Activated T-cell treated with anti-CD3 and anti-CD28 coated beads, Interleukin-2, amount 50 U/mL, for 72 hours (primary cell): ENCODE data around the gene GPR142. TPM values are rescaled to one million over a fixed set of nuclear protein-coding genes. Genes with fewer than 3 reads are reported as not detected.
A peak's percentile ranks its signal among the peaks of the same experiment; 100 is the strongest.

Experiments used
- ATAC-seq, 2 donors: fragments of 150-1000 bp; cut with Tn5 transposase; replicated peaks in 1 of 2; 2 replicates each; pipeline ENCODE4 v1.10.0; 2021; ENCODE audit warnings: moderate library complexity in 2 of 2, mild to moderate bottlenecking in 1 of 2
- DNase-seq, 2 donors: peaks; one replicate each; pipeline ENCODE4 v3.0.0; 2021 to 2022; ENCODE audit warnings: mixed read lengths in 1 of 2
- H3K27ac Mint-ChIP-seq: one replicate; pipeline ENCODE4 v1.8.0; 2022; ENCODE audit warnings: mild to moderate bottlenecking, moderate library complexity, mixed read lengths
- H3K27me3 Mint-ChIP-seq: one replicate; pipeline ENCODE4 v1.8.0; 2022; ENCODE audit warnings: low read depth, mixed read lengths
- H3K36me3 Mint-ChIP-seq, 2 donors: one replicate each; pipeline ENCODE4 v1.8.0; 2022; ENCODE audit warnings: mixed read lengths in 2 of 2, mild to moderate bottlenecking in 1 of 2; ENCODE audit not compliant: insufficient read depth in 2 of 2
- H3K4me1 Mint-ChIP-seq: one replicate; pipeline ENCODE4 v1.8.0; 2022; ENCODE audit warnings: low read depth, mixed read lengths
- H3K4me3 Mint-ChIP-seq, 2 donors: one replicate each; pipeline ENCODE4 v1.8.0; 2022; ENCODE audit warnings: mild to moderate bottlenecking in 2 of 2, mixed read lengths in 2 of 2, moderate library complexity in 2 of 2
- H3K9me3 Mint-ChIP-seq, 2 donors: one replicate each; pipeline ENCODE4 v1.8.0; 2022; ENCODE audit warnings: mixed read lengths in 2 of 2
- total RNA-seq, 2 donors: library from RNA; stranded (reverse); gene quantifications; one replicate each; pipeline ENCODE4 v1.2.3, GENCODE V29; 2022

GPR142 gene
- total RNA-seq, 2 donors from 2014 or later, result not detected

- no peak for DNase-seq
- no peak for ATAC-seq
- Mint-ChIP-seq H3K27me3 (no peaks in the 10 kb centered on the region), H3K4me1 (no peaks in the 10 kb centered on the region), H3K4me3 (no peak overlapping the region), H3K36me3 (no peaks in the 10 kb centered on the region), H3K9me3 (no peaks in the 10 kb centered on the region), H3K27ac (no peak overlapping the region)
These were observed 15.8 kb downstream of the GPR142 start for GRCh38 chr17:74383141-74383540.

GRCh38 chr17:74385201-74385600 lies 17.9 kb downstream of the GPR142 start:
- H3K27me3 Mint-ChIP-seq, result peaks cover 4% of the 10 kb centered on the region
- H3K36me3 Mint-ChIP-seq, result no peaks in the 10 kb centered on the region
- ATAC-seq, result no peak
- no peak overlapping the region for H3K4me3 Mint-ChIP-seq
- DNase-seq, result no peak
- no peaks in the 10 kb centered on the region for H3K4me1 Mint-ChIP-seq
- H3K27ac Mint-ChIP-seq, result no peak overlapping the region
- no peaks in the 10 kb centered on the region for H3K9me3 Mint-ChIP-seq

DNA sequence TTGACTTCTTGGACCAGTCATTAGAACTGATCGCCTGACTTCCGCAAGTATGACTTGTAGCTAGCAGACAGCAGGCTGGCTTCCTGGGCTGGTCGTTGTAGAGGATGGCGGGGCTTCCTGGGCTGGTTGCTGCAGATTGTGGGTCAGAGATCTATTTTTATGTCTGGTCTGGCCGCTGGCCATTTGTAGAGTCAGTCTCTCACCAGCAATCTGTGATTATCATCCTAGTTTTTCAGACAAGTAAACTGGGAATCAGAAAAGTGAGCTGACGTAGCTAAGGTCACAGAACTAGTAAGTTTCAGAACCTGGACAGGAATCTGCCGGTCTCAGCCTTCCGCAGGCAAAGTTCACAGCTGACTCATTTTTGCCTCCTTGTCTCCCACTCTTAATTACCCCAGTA lies 19.1 kb downstream of the GPR142 start:
- no peak overlapping the region for H3K4me3 Mint-ChIP-seq
- H3K9me3 Mint-ChIP-seq, result no peaks in the 10 kb centered on the region
- DNase-seq (no peak), ATAC-seq (no peak)
- no peak overlapping the region for H3K27ac Mint-ChIP-seq
- H3K27me3 Mint-ChIP-seq, result peaks cover 6% of the 10 kb centered on the region
- no peaks in the 10 kb centered on the region for H3K4me1 Mint-ChIP-seq
- no peaks in the 10 kb centered on the region for H3K36me3 Mint-ChIP-seq

- no peaks in the 10 kb centered on the region for H3K4me1 Mint-ChIP-seq
- no peaks in the 10 kb centered on the region for H3K9me3 Mint-ChIP-seq
- no peak overlapping the region for H3K4me3 Mint-ChIP-seq
- no peaks in the 10 kb centered on the region for H3K36me3 Mint-ChIP-seq
- DNase-seq, result no peak
- no peak for ATAC-seq
- peaks cover 6% of the 10 kb centered on the region for H3K27me3 Mint-ChIP-seq
- no peak overlapping the region for H3K27ac Mint-ChIP-seq
These were observed 20.3 kb downstream of the GPR142 start for GRCh38 chr17:74387365-74388218.

GRCh38 chr17:74389084-74389753 lies 21.9 kb downstream of the GPR142 start:
- H3K9me3 Mint-ChIP-seq, result no peaks in the 10 kb centered on the region
- H3K27me3 Mint-ChIP-seq, result peaks cover 6% of the 10 kb centered on the region
- no peak overlapping the region for H3K27ac Mint-ChIP-seq
- H3K36me3 Mint-ChIP-seq, result no peaks in the 10 kb centered on the region
- no peak for DNase-seq
- H3K4me1 Mint-ChIP-seq, result no peaks in the 10 kb centered on the region
- no peak for ATAC-seq
- no peak overlapping the region for H3K4me3 Mint-ChIP-seq

- Mint-ChIP-seq H3K9me3 (no peaks in the 10 kb centered on the region), H3K36me3 (no peaks in the 10 kb centered on the region), H3K4me1 (no peaks in the 10 kb centered on the region), H3K27me3 (peaks cover 6% of the 10 kb centered on the region), H3K4me3 (no peak overlapping the region), H3K27ac (peak overlapping the region; percentile 78)
- no peak for ATAC-seq
- no peak for DNase-seq
These were observed 22.8 kb downstream of the GPR142 start for GRCh38 chr17:74389937-74390679.

- peaks cover 6% of the 10 kb centered on the region for H3K27me3 Mint-ChIP-seq
- no peak overlapping the region for H3K27ac Mint-ChIP-seq
- H3K9me3 Mint-ChIP-seq, result no peaks in the 10 kb centered on the region
- H3K36me3 Mint-ChIP-seq, result no peaks in the 10 kb centered on the region
- ATAC-seq, result no peak
- H3K4me1 Mint-ChIP-seq, result no peaks in the 10 kb centered on the region
- DNase-seq, result no peak
- no peak overlapping the region for H3K4me3 Mint-ChIP-seq
These were observed 23.7 kb downstream of the GPR142 start for GRCh38 chr17:74390680-74391653.

- Mint-ChIP-seq H3K36me3 (no peaks in the 10 kb centered on the region), H3K27me3 (peaks cover 6% of the 10 kb centered on the region), H3K27ac (no peak overlapping the region), H3K4me3 (no peak overlapping the region), H3K9me3 (no peaks in the 10 kb centered on the region), H3K4me1 (no peaks in the 10 kb centered on the region)
- ATAC-seq (no peak), DNase-seq (no peak)
These were observed 24.5 kb downstream of the GPR142 start for GRCh38 chr17:74391771-74392170.

DNA sequence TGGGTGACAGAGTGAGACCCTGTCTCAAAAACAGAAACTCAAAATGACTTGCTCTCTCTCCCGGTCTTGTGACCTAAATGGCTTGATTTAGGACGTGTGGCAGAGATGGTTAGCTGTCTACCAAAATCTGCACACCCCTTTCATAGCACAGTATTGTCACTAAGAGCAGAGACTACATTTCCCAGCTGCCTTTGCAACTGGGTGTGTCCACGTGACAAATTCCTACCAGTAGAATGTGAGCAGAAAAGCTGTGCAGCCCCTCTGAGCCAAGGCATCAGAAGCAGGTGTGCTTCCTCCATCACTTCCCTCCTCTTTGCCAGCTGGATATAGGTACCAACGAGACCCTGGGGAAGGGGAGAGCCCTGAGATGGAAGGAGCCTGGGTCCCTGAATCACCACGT lies 25.5 kb downstream of the GPR142 start:
- H3K4me3 Mint-ChIP-seq, result no peak overlapping the region
- no peaks in the 10 kb centered on the region for H3K9me3 Mint-ChIP-seq
- no peaks in the 10 kb centered on the region for H3K36me3 Mint-ChIP-seq
- ATAC-seq, result no peak
- H3K27ac Mint-ChIP-seq, result no peak overlapping the region
- peaks cover 6% of the 10 kb centered on the region for H3K27me3 Mint-ChIP-seq
- DNase-seq, result no peak
- no peaks in the 10 kb centered on the region for H3K4me1 Mint-ChIP-seq

GRCh38 chr17:74393346-74393942 lies 26.1 kb downstream of the GPR142 start:
- Mint-ChIP-seq H3K9me3 (no peaks in the 10 kb centered on the region), H3K4me1 (no peaks in the 10 kb centered on the region), H3K4me3 (no peak overlapping the region), H3K27me3 (peaks cover 6% of the 10 kb centered on the region), H3K27ac (no peak overlapping the region), H3K36me3 (no peaks in the 10 kb centered on the region)
- ATAC-seq (no peak), DNase-seq (no peak)

- no peaks in the 10 kb centered on the region for H3K36me3 Mint-ChIP-seq
- no peak overlapping the region for H3K4me3 Mint-ChIP-seq
- H3K27me3 Mint-ChIP-seq, result peaks cover 6% of the 10 kb centered on the region
- H3K9me3 Mint-ChIP-seq, result no peaks in the 10 kb centered on the region
- ATAC-seq (no peak), DNase-seq (no peak)
- H3K27ac Mint-ChIP-seq, result no peak overlapping the region
- no peaks in the 10 kb centered on the region for H3K4me1 Mint-ChIP-seq
These were observed 27.1 kb downstream of the GPR142 start for GRCh38 chr17:74394275-74394950.

GRCh38 chr17:74394977-74395376 lies 27.7 kb downstream of the GPR142 start:
- ATAC-seq, result no peak
- DNase-seq, result no peak
- H3K27me3 Mint-ChIP-seq, result peaks cover 5% of the 10 kb centered on the region
- H3K4me3 Mint-ChIP-seq, result no peak overlapping the region
- no peaks in the 10 kb centered on the region for H3K4me1 Mint-ChIP-seq
- H3K27ac Mint-ChIP-seq, result no peak overlapping the region
- no peaks in the 10 kb centered on the region for H3K9me3 Mint-ChIP-seq
- no peaks in the 10 kb centered on the region for H3K36me3 Mint-ChIP-seq
